ENCODE data around the gene ESM1. TPM values are rescaled to one million over a fixed set of nuclear protein-coding genes. Genes with fewer than 3 reads are reported as not detected.
A peak's percentile ranks its signal among the peaks of the same experiment; 100 is the strongest.

The ESM1 gene
- total and polyA plus RNA-seq, 2 donors (not counting 3 experiments of a cell fraction or from before 2014, with no cell fraction given) = 214 to 577 TPM

DNA sequence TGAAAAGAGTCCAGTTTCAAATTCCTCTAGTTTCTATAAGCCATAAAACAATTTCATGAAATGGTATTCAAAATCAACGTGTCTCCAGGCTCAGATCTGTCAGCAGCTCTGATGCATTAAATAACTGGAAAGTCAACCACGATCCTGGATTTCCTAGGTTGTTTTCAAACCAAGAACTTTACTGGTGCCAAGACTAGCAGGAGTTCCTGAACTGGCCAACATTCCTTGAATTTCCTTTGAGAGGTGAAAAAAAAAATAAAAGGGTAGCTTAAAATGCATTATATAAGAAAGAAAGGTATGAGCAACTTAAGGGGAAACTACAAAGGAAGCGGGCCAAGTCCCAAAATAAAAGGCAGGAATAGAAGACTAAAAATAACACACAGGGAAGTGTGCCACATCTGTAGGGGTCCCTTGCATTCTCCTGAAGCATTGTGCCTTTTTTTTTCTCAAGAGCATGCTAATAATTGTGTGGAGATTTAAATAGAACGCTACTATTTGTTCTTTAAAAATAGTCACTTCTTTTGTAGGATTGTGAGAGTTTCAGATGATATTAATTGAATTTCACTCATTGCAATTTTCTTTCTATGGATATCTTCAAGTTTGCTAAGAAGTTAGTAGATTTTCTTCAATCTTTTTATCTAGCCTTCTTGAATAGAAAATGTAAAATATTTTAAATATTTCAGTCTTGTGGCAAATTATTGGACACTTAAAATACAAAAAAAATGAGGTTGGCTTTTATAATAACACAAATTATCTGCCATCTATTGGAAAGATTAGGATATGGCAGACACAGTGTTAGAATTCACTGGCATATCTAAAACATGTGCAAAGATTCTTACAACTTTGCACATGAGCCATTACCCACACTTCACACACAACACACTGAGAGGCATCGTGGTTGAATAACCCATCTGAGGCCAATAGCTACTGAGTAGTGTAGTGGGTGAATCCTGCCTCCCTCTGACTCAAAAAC is 15.3 kb downstream of the ESM1 start:
- dilution Hi-C loops (cut with MboI; ENCODE audit: extremely low pct_ligation_motif_present, low sequenced_read_pairs) = no loop called here
- TF ChIP-seq JUN (IDR thresholded peaks at IDR 0.05; ENCODE audit: borderline replicate concordance, insufficient read depth, insufficient read length, low read depth) (no peak), MYC (IDR thresholded peaks at IDR 0.05; ENCODE audit: low read depth, low read length) (no peak), POLR2AphosphoS5 (IDR thresholded peaks at IDR 0.05; ENCODE audit: insufficient read depth, low read depth, low read length) (no peak), GATA2 (IDR thresholded peaks at IDR 0.05; ENCODE audit: insufficient read depth, insufficient read length, low read depth, low read length) (no peak), EZH2 (IDR thresholded peaks at IDR 0.05; ENCODE audit: borderline replicate concordance, low read depth, low read length, severe bottlenecking) (no peak), FOS (IDR thresholded peaks at IDR 0.05; ENCODE audit: borderline replicate concordance, insufficient read depth, low read length) (no peak), POLR2A (IDR thresholded peaks at IDR 0.05; ENCODE audit: low read depth, low read length) (no peak)
- TF ChIP-seq, protein P1, sequence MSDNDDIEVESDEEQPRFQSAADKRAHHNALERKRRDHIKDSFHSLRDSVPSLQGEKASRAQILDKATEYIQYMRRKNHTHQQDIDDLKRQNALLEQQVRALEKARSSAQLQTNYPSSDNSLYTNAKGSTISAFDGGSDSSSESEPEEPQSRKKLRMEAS (IDR thresholded peaks at IDR 0.05; ENCODE audit: insufficient read depth, insufficient read length) = no peak
- TF ChIP-seq, protein P2, sequence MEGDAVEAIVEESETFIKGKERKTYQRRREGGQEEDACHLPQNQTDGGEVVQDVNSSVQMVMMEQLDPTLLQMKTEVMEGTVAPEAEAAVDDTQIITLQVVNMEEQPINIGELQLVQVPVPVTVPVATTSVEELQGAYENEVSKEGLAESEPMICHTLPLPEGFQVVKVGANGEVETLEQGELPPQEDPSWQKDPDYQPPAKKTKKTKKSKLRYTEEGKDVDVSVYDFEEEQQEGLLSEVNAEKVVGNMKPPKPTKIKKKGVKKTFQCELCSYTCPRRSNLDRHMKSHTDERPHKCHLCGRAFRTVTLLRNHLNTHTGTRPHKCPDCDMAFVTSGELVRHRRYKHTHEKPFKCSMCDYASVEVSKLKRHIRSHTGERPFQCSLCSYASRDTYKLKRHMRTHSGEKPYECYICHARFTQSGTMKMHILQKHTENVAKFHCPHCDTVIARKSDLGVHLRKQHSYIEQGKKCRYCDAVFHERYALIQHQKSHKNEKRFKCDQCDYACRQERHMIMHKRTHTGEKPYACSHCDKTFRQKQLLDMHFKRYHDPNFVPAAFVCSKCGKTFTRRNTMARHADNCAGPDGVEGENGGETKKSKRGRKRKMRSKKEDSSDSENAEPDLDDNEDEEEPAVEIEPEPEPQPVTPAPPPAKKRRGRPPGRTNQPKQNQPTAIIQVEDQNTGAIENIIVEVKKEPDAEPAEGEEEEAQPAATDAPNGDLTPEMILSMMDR (IDR thresholded peaks at IDR 0.05; ENCODE audit: extremely low read depth in 1 of 2, insufficient read depth in 1 of 2, low read depth in 1 of 2, low read length in 2 of 2) = no peak
- intact Hi-C loops (cut with micrococcal nuclease) = loop anchor here (1.0 to 2.0 kb wide), 2 partner anchors 28 to 59 kb away; no protein-coding TSS in a partner anchor
- CTCF ChIA-PET = interaction anchor here (0.7 to 6.1 kb wide), 5 partner anchors 10 to 190 kb away, joined by 4 to 39 read pairs (median 20); partner anchors contain the start of gene GPX8
- peak; percentile 88 for DNase-seq (ENCODE audit: low read depth, low spot score)
- no peak overlapping the region for H2AFZ ChIP-seq (ENCODE audit: low read depth, low read length)
- no peaks in the 10 kb centered on the region for H3K79me2 ChIP-seq (ENCODE audit: control insufficient read depth, insufficient read depth, low read length)
- no peaks in the 10 kb centered on the region for H3K36me3 ChIP-seq (ENCODE audit: control insufficient read depth in 2 of 2, extremely low read depth in 1 of 2, insufficient read depth in 2 of 2, low read length in 2 of 2)
- H3K9me3 ChIP-seq (replicated peaks; ENCODE audit: control insufficient read depth, insufficient read depth, low read length) = no peaks in the 10 kb centered on the region
- no peak overlapping the region for H3K4me3 ChIP-seq (replicated peaks in 1 of 3; ENCODE audit: insufficient read depth in 1 of 3, low read depth in 1 of 3, low read length in 3 of 3)
- no peaks in the 10 kb centered on the region for H4K20me1 ChIP-seq (replicated peaks; ENCODE audit: control insufficient read depth, extremely low read depth, insufficient read depth, low read length)
- POLR2A ChIA-PET = no interaction called here
- no peak overlapping the region for H3K27ac ChIP-seq (ENCODE audit: insufficient read depth, low read depth, low read length)
- H3K9ac ChIP-seq (replicated peaks; ENCODE audit: extremely low read depth, insufficient read depth, low read length) = no peak overlapping the region
- no peaks in the 10 kb centered on the region for H3K9me1 ChIP-seq (replicated peaks; ENCODE audit: control insufficient read depth, extremely low read depth, insufficient read depth, low read length)
- H3K4me1 ChIP-seq (ENCODE audit: control insufficient read depth, extremely low read depth, insufficient read depth, low read length) = peaks cover 27% of the 10 kb centered on the region
- FAIRE-seq = no peak
- H3K27me3 ChIP-seq (ENCODE audit: control insufficient read depth in 2 of 2, insufficient read depth in 2 of 2, low read length in 2 of 2) = no peaks in the 10 kb centered on the region
- TSS peak; percentile 62 for BruUV-seq (replicated peaks)
- H3K4me2 ChIP-seq (ENCODE audit: insufficient read depth, low read length) = peak overlapping the region; percentile 37
